K562 (cell line): ENCODE results near the gene LASP1. TPM values are rescaled to one million over a fixed set of nuclear protein-coding genes. Genes with fewer than 3 reads are reported as not detected.

Source experiments
- ATAC-seq: fragments of 200-7000 bp; cut with Tn5 transposase; 3 replicates; pipeline ENCODE4 v1.9.1; 2020; ENCODE audit warnings: moderate library complexity
- BruUV-seq: library from RNA; stranded (reverse); fragments of 400-500 nt; replicated peaks from 2 replicates; lab custom pipeline; 2021; lab: Mats Ljungman, UMichigan
- CTCF ChIA-PET: fragments of 300-600 bp; formaldehyde crosslinking; extraction: SDS; loops from one replicate; lab custom pipeline; 2021; ENCODE audit warnings: low intra/inter-chr PET ratio; lab: Yijun Ruan, JAX
- POLR2A ChIA-PET: fragments of 300-600, 350-650 bp; sonication (Branson Sonifier 250); formaldehyde crosslinking; extraction: SDS; loops from one replicate; lab custom pipeline; 2021; ENCODE audit warnings: antibody characterized with exemption, inconsistent platforms; lab: Yijun Ruan, JAX
- DNase-seq, 4 experiments: peaks; one replicate each; pipeline versions ENCODE4 v3.0.0 to v3.0.0-alpha.2; 2011 to 2018; ENCODE audit warnings: low spot score in 3 of 4, mixed read lengths in 3 of 4; ENCODE audit errors: extremely low read depth in 1 of 4
- FAIRE-seq: peaks from 2 replicates; lab custom pipeline; 2011; peaks lifted over from hg19 to GRCh38; lab: Jason Lieb, UNC
- H2AFZ ChIP-seq: 2 replicates; pipeline ENCODE4 v1.6.0; 2011; ENCODE audit warnings: low read depth, low read length, control low read depth, inconsistent platforms
- H3K27ac ChIP-seq: fragments of 200-600 bp; 3 replicates; pipeline ENCODE4 v1.8.0; 2011; ENCODE audit warnings: low read depth, mild to moderate bottlenecking, control low read depth, inconsistent platforms, low read length, moderate library complexity, mixed read lengths; ENCODE audit errors: extremely low read depth
- H3K27me3 ChIP-seq, 2 experiments: fragments of 300-600 bp in 1 of 2; 2 replicates in 1 of 2; 3 replicates in 1 of 2; pipeline versions ENCODE4 v1.6.0 to v1.8.0; 2011; ENCODE audit warnings: inconsistent platforms in 2 of 2, low read length in 2 of 2, mild to moderate bottlenecking in 1 of 2, mixed read lengths in 1 of 2, moderate library complexity in 1 of 2; ENCODE audit not compliant: control insufficient read depth in 2 of 2, insufficient read depth in 2 of 2
- H3K36me3 ChIP-seq: fragments of 300-600 bp; 3 replicates; pipeline ENCODE4 v1.8.0; 2011; ENCODE audit warnings: mild to moderate bottlenecking, low read length, inconsistent platforms; ENCODE audit not compliant: control insufficient read depth, insufficient read depth
- H3K4me1 ChIP-seq, 2 experiments: fragments of 200-600 bp in 1 of 2; replicated peaks in 1 of 2; 2 replicates in 1 of 2; 3 replicates in 1 of 2; pipeline versions ENCODE4 v1.5.1 to v1.8.0; 2011; ENCODE audit warnings: inconsistent platforms in 2 of 2, low read length in 2 of 2, mild to moderate bottlenecking in 1 of 2, mixed read lengths in 1 of 2, moderate library complexity in 1 of 2; ENCODE audit not compliant: control insufficient read depth in 2 of 2, insufficient read depth in 2 of 2
- H3K4me2 ChIP-seq: 2 replicates; pipeline ENCODE4 v1.6.1; 2011; ENCODE audit warnings: low read length, control low read depth, inconsistent platforms, mixed read lengths; ENCODE audit not compliant: insufficient read depth
- H3K4me3 ChIP-seq: fragments of 200-600 bp; sonication (generic), shearing (Covaris generic); 2 replicates; pipeline ENCODE4 v1.5.1; 2016; ENCODE audit warnings: control low read depth, inconsistent platforms
- H3K79me2 ChIP-seq: fragments of 200-600 bp; 3 replicates; pipeline ENCODE4 v1.8.0; 2011; ENCODE audit warnings: low read length, inconsistent platforms; ENCODE audit not compliant: control insufficient read depth, insufficient read depth
- H3K9ac ChIP-seq, 2 experiments: 2 replicates each; pipeline versions ENCODE4 v1.6.0 to v1.6.1; 2011; ENCODE audit warnings: low read depth in 2 of 2, low read length in 2 of 2, control low read depth in 1 of 2, inconsistent platforms in 1 of 2, mild to moderate bottlenecking in 1 of 2, mixed read lengths in 1 of 2; ENCODE audit not compliant: insufficient read depth in 1 of 2
- H3K9me1 ChIP-seq: one replicate; pipeline ENCODE4 v1.6.0; 2011; ENCODE audit warnings: inconsistent platforms, mild to moderate bottlenecking, low read length, moderate library complexity; ENCODE audit not compliant: control insufficient read depth, insufficient read depth
- H3K9me3 ChIP-seq: replicated peaks from 2 replicates; pipeline ENCODE4 v1.5.1; 2011; ENCODE audit warnings: low read depth, low read length, inconsistent platforms; ENCODE audit not compliant: control insufficient read depth, insufficient read depth
- H4K20me1 ChIP-seq: replicated peaks from 2 replicates; pipeline ENCODE4 v1.6.1; 2011; ENCODE audit warnings: low read length, inconsistent platforms, mixed read lengths; ENCODE audit not compliant: control insufficient read depth, insufficient read depth
- DMBX1 ChIP-seq: fragments of 250-450 bp; sonication (Bioruptor Pico); IDR thresholded peaks from 2 replicates; pipeline ENCODE4 v1.8.0; 2022; ENCODE audit warnings: inconsistent platforms, mild to moderate bottlenecking, moderate library complexity, borderline replicate concordance
- HDAC1 ChIP-seq, 2 experiments: fragments of 450-650 bp; IDR thresholded peaks; 2 replicates each; pipeline ENCODE4 v1.6.1; 2016 to 2017; ENCODE audit warnings: inconsistent platforms in 1 of 2, mild to moderate bottlenecking in 1 of 2, moderate library complexity in 1 of 2
- IRF9 ChIP-seq: fragments of 450-650 bp; IDR thresholded peaks from 2 replicates; pipeline ENCODE4 v1.6.1; 2016; ENCODE audit warnings: missing biosample characterization, missing genetic modification characterization
- KLF13 ChIP-seq: fragments of 450-650 bp; IDR thresholded peaks from 2 replicates; pipeline ENCODE4 v1.6.1; 2016; ENCODE audit warnings: missing genetic modification characterization, low read depth, mild to moderate bottlenecking, missing compliant biosample characterization, moderate library complexity, borderline replicate concordance
- KLF6 ChIP-seq: fragments of 250-450 bp; sonication (Bioruptor Pico); IDR thresholded peaks from 2 replicates; pipeline ENCODE4 v1.4.0; 2020; ENCODE audit warnings: mild to moderate bottlenecking, moderate library complexity, borderline replicate concordance
- MEF2D ChIP-seq: conservative IDR thresholded peaks from 2 replicates; pipeline ENCODE4 v1.6.1; 2016; ENCODE audit warnings: low read depth, missing genetic modification characterization, missing compliant biosample characterization
- MXD1 ChIP-seq: fragments of 250-450 bp; sonication (Bioruptor Pico); IDR thresholded peaks from 2 replicates; pipeline ENCODE4 v1.8.0; 2021; ENCODE audit warnings: borderline replicate concordance, mild to moderate bottlenecking, moderate library complexity; ENCODE audit not compliant: poor library complexity, severe bottlenecking
- TCFL5 ChIP-seq: fragments of 250-450 bp; sonication (Bioruptor Pico); conservative IDR thresholded peaks from 2 replicates; pipeline ENCODE4 v1.6.1; 2021; ENCODE audit warnings: mild to moderate bottlenecking, moderate library complexity, matching md5 sums
- WGBS: fragments of 100-300 bp; shearing (Covaris generic); methylation state at CpG from one replicate; pipeline ENCODE4 v1.1.6; 2016; ENCODE audit warnings: low coverage, mixed read lengths; ENCODE audit not compliant: insufficient coverage; ENCODE audit errors: missing lambda C conversion rate; 5-methylcytosine and 5-hydroxymethylcytosine counted together
- in situ Hi-C: fragments of 300-500 bp; cut with MboI; formaldehyde crosslinking; loops from 4 replicates; pipeline ENCODE4 v1.15.0; 2018; ENCODE audit warnings: inconsistent platforms, mixed read lengths
- intact Hi-C: fragments of 100-400 bp; cut with micrococcal nuclease; formaldehyde crosslinking; loops from 2 replicates; pipeline ENCODE4 v1.14.2; 2022
- polyA plus RNA-seq, 8 experiments: library from polyadenylated mRNA; depleted of rRNA in 4 of 8; stranded (reverse) in 5 of 8; unstranded in 3 of 8; fragments of >200 nt; fragmentation: Nextera tagmentation in 2 of 8; fragmentation: Illumina TruSeq in 1 of 8; extraction: Ambion mirVana in 2 of 8; extraction: Trizol in 1 of 8; gene quantifications; 2 replicates each; pipeline versions ENCODE4 v1.2.1 to v1.2.3, GENCODE V29; 2011 to 2014; ENCODE audit warnings: inconsistent platforms in 1 of 8, missing spikeins in 1 of 8
- total RNA-seq, 7 experiments: library from RNA; depleted of rRNA in 6 of 7; stranded (reverse); fragments of >200 nt in 6 of 7; fragmentation: Illumina TruSeq in 2 of 7; extraction: Trizol in 2 of 7; gene quantifications; 2 replicates each; pipeline versions ENCODE4 v1.2.1 to v1.2.3, GENCODE V29; 2011 to 2021; ENCODE audit warnings: low replicate concordance in 1 of 7
- TF ChIP-seq, protein P1 (sequence below): fragments of 450-650 bp; IDR thresholded peaks from 2 replicates; pipeline ENCODE4 v1.6.1; 2016; ENCODE audit warnings: mild to moderate bottlenecking

LASP1 gene
- total and polyA plus RNA-seq, 9 of the 15 experiments (the other 6 are each of a cell fraction or from before 2014, with no cell fraction given) = 23.0 to 125 (median 55.3) TPM

GRCh38 chr17:38958326-38958725 lies 88.5 kb downstream of the LASP1 start:
- no peak overlapping the region for H3K4me3 ChIP-seq
- no TSS peak for BruUV-seq
- H3K9me3 ChIP-seq = no peaks in the 10 kb centered on the region
- H3K4me2 ChIP-seq = no peak overlapping the region
- in situ Hi-C loops (no loop called here), intact Hi-C loops (no loop called here)
- no peaks in the 10 kb centered on the region for H4K20me1 ChIP-seq
- DNase-seq (no peak), FAIRE-seq (no peak), ATAC-seq (no peak)
- POLR2A ChIA-PET = interaction anchor here (0.6 to 1.0 kb wide), 4 partner anchors 62 to 227 kb away, joined by 3 to 4 read pairs (median 3); no protein-coding TSS in a partner anchor
- no peaks in the 10 kb centered on the region; a peak in 1 of 5 replicates for H3K4me1 ChIP-seq
- TF ChIP-seq DMBX1 (CRISPR knock-in tag) (no peak), KLF6 (CRISPR knock-in tag) (no peak), HDAC1 (IDR thresholded peaks at IDR 0.05) (no peak), IRF9 (tag) (no peak), MEF2D (tag) (no peak), KLF13 (tag) (no peak), TCFL5 (CRISPR knock-in tag) (no peak), MXD1 (CRISPR knock-in tag) (no peak)
- TF ChIP-seq, protein P1, sequence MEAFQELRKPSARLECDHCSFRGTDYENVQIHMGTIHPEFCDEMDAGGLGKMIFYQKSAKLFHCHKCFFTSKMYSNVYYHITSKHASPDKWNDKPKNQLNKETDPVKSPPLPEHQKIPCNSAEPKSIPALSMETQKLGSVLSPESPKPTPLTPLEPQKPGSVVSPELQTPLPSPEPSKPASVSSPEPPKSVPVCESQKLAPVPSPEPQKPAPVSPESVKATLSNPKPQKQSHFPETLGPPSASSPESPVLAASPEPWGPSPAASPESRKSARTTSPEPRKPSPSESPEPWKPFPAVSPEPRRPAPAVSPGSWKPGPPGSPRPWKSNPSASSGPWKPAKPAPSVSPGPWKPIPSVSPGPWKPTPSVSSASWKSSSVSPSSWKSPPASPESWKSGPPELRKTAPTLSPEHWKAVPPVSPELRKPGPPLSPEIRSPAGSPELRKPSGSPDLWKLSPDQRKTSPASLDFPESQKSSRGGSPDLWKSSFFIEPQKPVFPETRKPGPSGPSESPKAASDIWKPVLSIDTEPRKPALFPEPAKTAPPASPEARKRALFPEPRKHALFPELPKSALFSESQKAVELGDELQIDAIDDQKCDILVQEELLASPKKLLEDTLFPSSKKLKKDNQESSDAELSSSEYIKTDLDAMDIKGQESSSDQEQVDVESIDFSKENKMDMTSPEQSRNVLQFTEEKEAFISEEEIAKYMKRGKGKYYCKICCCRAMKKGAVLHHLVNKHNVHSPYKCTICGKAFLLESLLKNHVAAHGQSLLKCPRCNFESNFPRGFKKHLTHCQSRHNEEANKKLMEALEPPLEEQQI = no peak
- H3K79me2 ChIP-seq = no peaks in the 10 kb centered on the region
- H3K36me3 ChIP-seq = no peaks in the 10 kb centered on the region
- CTCF ChIA-PET = no interaction called here
- no peaks in the 10 kb centered on the region for H3K27me3 ChIP-seq
- no peak overlapping the region for H3K9ac ChIP-seq
- WGBS = 5% methylated on average over 1 of the region's 1 CpG
- H2AFZ ChIP-seq = peak overlapping the region; percentile 44; the same call in 1 of the 2 replicates
- no peak overlapping the region for H3K27ac ChIP-seq
- no peaks in the 10 kb centered on the region for H3K9me1 ChIP-seq
